Suprapubic skin (tissue), 4 donors: ENCODE results near the gene KAZN. TPM values are rescaled to one million over a fixed set of nuclear protein-coding genes. Genes with fewer than 3 reads are reported as not detected.

Experiments used
- DNase-seq, 2 donors: peaks; one replicate each; pipeline ENCODE4 v3.0.0-alpha.2; 2019; ENCODE audit warnings: low spot score in 2 of 2
- H3K27ac ChIP-seq: fragments of 200-600 bp; sonication (generic); one replicate; pipeline ENCODE4 v1.5.1; 2019
- H3K27me3 ChIP-seq: fragments of 200-600 bp; sonication (generic); one replicate; pipeline ENCODE4 v1.5.1; 2019
- H3K36me3 ChIP-seq: fragments of 200-600 bp; sonication (generic); one replicate; pipeline ENCODE4 v1.5.1; 2019
- H3K4me1 ChIP-seq: fragments of 200-600 bp; sonication (generic); one replicate; pipeline ENCODE4 v1.5.1; 2019
- H3K4me3 ChIP-seq: fragments of 200-600 bp; sonication (generic); one replicate; pipeline ENCODE4 v1.5.1; 2019; ENCODE audit warnings: mild to moderate bottlenecking
- H3K9me3 ChIP-seq: fragments of 200-600 bp; sonication (generic); one replicate; pipeline ENCODE4 v1.5.1; 2019
- EP300 ChIP-seq: sonication (generic); formaldehyde crosslinking; IDR thresholded peaks from one replicate; pipeline ENCODE4 v1.6.1; 2017; ENCODE audit warnings: antibody characterized with exemption
- POLR2A ChIP-seq, 2 donors: fragments of 450-650 bp; IDR thresholded peaks; one replicate each; pipeline ENCODE4 v1.6.1; 2017; ENCODE audit warnings: antibody characterized with exemption in 2 of 2, mild to moderate bottlenecking in 2 of 2, moderate library complexity in 2 of 2
- POLR2AphosphoS5 ChIP-seq, 3 donors: sonication (generic); formaldehyde crosslinking; IDR thresholded peaks; one replicate each; pipeline ENCODE4 v1.6.1; 2017; ENCODE audit warnings: antibody characterized with exemption in 3 of 3
- WGBS: methylation state at CpG from one replicate; pipeline ENCODE4 v1.1.5; 2018; 5-methylcytosine and 5-hydroxymethylcytosine counted together
- total RNA-seq, 4 donors: library from RNA; depleted of rRNA; stranded (reverse); fragments of >200 nt; gene quantifications; one replicate each; pipeline ENCODE4 v1.1.0, GENCODE V29; 2016
- TF ChIP-seq, protein P1 (sequence below), 2 donors: fragments of 200-600 bp in 1 of 2; fragments of 450-650 bp in 1 of 2; sonication (generic) in 1 of 2; IDR thresholded peaks; one replicate each; pipeline ENCODE4 v1.5.1; 2016 to 2019; ENCODE audit warnings: antibody characterized with exemption in 2 of 2, mild to moderate bottlenecking in 1 of 2, moderate library complexity in 1 of 2

KAZN gene
- total RNA-seq, 4 donors from 2014 or later = 29.2 to 37.5 (median 31.7) TPM

DNA sequence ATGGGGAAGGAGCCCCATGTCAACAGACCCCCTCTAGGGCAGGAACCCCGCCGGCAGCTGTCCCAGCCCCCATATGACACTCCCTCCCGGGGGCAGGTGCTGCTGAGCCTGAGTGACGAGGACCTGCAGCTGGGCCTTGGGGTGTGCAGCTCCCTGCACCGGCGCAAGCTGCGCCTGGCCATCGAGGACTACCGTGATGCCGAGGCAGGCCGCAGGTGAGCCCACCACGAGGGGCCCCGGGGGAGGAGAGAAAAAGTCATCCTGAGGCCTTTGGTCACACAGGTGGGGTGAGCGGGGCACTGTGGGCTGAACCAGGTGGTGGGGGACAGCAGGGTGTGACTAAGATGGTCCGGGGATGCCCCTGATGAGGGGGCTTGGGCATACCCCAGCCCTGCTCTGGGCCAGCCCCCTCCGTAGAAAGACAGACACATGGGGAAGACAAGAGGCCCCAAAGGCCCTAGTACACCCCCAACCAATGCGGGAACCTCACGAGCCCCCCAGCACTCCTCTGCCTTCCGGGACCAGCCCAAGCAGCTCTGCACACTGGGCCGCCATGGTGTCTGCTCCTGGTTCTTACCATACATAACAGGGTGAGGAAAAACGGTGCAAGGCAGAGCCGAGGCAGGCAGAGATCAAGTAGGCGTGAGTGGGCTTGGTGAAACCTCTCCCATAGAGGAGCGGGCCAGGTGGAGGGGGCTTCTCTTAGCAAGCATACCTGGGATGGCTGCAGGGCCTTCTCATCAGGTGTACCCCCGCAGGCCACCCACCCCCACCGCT, 496.4 kb downstream of the KAZN start:
- peaks cover 7% of the 10 kb centered on the region for H3K4me1 ChIP-seq
- no peak for DNase-seq
- no peaks in the 10 kb centered on the region for H3K9me3 ChIP-seq
- H3K36me3 ChIP-seq = no peaks in the 10 kb centered on the region
- no peaks in the 10 kb centered on the region for H3K27me3 ChIP-seq
- TF ChIP-seq EP300 (no peak), POLR2AphosphoS5 (IDR thresholded peaks at IDR 0.05) (no peak), POLR2A (IDR thresholded peaks at IDR 0.05) (no peak)
- TF ChIP-seq, protein P1, sequence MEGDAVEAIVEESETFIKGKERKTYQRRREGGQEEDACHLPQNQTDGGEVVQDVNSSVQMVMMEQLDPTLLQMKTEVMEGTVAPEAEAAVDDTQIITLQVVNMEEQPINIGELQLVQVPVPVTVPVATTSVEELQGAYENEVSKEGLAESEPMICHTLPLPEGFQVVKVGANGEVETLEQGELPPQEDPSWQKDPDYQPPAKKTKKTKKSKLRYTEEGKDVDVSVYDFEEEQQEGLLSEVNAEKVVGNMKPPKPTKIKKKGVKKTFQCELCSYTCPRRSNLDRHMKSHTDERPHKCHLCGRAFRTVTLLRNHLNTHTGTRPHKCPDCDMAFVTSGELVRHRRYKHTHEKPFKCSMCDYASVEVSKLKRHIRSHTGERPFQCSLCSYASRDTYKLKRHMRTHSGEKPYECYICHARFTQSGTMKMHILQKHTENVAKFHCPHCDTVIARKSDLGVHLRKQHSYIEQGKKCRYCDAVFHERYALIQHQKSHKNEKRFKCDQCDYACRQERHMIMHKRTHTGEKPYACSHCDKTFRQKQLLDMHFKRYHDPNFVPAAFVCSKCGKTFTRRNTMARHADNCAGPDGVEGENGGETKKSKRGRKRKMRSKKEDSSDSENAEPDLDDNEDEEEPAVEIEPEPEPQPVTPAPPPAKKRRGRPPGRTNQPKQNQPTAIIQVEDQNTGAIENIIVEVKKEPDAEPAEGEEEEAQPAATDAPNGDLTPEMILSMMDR (IDR thresholded peaks at IDR 0.05) = no peak
- H3K4me3 ChIP-seq = no peak overlapping the region
- no peak overlapping the region for H3K27ac ChIP-seq
- 90% methylated on average over 22 of the region's 26 CpGs for WGBS

- WGBS = 81% methylated on average over 6 of the region's 6 CpGs
- no peaks in the 10 kb centered on the region for H3K36me3 ChIP-seq
- no peak overlapping the region for H3K27ac ChIP-seq
- no peaks in the 10 kb centered on the region for H3K27me3 ChIP-seq
- no peak for DNase-seq
- no peak overlapping the region for H3K4me3 ChIP-seq
- peaks cover 3% of the 10 kb centered on the region for H3K4me1 ChIP-seq
- no peaks in the 10 kb centered on the region for H3K9me3 ChIP-seq
- TF ChIP-seq, protein P1 (IDR thresholded peaks at IDR 0.05) = no peak
- TF ChIP-seq EP300 = no peak
- TF ChIP-seq POLR2AphosphoS5 (IDR thresholded peaks at IDR 0.05) = no peak
- no peak for TF ChIP-seq POLR2A (IDR thresholded peaks at IDR 0.05)
Observed at GRCh38 chr1:15095496-15095875, 497.0 kb downstream of the KAZN start.

- H3K27ac ChIP-seq = no peak overlapping the region
- H3K9me3 ChIP-seq = no peaks in the 10 kb centered on the region
- H3K36me3 ChIP-seq = no peaks in the 10 kb centered on the region
- peaks cover 2% of the 10 kb centered on the region for H3K27me3 ChIP-seq
- H3K4me1 ChIP-seq = no peaks in the 10 kb centered on the region
- WGBS = 85% methylated on average over 5 of the region's 7 CpGs
- no peak overlapping the region for H3K4me3 ChIP-seq
- TF ChIP-seq EP300 = no peak
- no peak for TF ChIP-seq POLR2AphosphoS5 (IDR thresholded peaks at IDR 0.05)
- TF ChIP-seq, protein P1 (IDR thresholded peaks at IDR 0.05) = no peak
- no peak for TF ChIP-seq POLR2A (IDR thresholded peaks at IDR 0.05)
- no peak for DNase-seq
Observed at GRCh38 chr1:15096293-15096692, 497.8 kb downstream of the KAZN start.

DNA sequence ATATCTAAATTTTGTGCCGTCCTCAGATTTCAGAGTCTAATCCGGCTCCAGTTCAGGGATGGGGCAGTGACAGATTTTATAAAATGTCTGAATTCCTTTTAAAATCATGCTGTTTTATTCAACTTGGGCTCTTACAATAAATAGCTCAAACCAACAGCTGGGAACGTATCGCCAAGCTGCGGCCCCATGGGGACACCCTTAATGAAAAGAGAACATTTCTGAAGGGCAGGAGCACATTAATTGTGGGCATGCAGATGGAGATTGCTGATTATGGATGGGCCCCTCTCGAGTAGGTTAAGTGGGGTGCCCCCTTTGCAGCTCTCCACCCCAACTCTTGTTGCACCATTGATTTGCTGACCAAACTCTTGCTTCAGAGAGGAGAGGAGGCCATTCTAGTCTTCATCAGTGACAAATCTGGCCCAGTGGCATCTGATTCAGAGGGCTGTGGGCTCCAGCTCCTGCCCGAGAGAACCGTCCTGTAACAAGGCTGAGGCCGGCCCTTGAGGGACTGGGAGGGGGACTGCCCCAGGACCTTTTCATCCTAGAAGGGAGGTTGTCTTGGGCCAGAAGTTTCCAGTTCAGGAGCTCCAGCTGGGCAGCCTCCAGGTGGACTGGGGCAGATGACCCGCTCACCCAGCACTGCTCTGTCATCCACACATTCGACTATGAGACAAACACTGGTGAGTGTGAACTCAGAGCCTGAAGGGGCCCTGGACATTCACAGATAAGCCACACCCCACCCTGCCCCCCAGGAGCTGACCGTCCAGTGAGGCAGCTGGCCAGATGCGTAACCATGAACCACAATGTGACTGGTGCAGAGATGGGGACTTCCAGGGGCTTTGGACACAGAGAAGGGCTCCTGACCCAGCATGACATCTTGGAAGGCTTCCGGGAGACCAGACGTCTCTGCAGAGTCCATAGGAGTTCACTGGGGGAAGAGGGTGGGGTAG, 500.0 kb downstream of the KAZN start:
- no peak for DNase-seq
- Histone ChIP-seq H3K27me3 (peaks cover 7% of the 10 kb centered on the region), H3K36me3 (no peaks in the 10 kb centered on the region), H3K27ac (no peak overlapping the region), H3K4me3 (no peak overlapping the region), H3K9me3 (no peaks in the 10 kb centered on the region), H3K4me1 (no peaks in the 10 kb centered on the region)
- 89% methylated on average over 10 of the region's 15 CpGs for WGBS
- TF ChIP-seq POLR2AphosphoS5 (IDR thresholded peaks at IDR 0.05) = no peak
- TF ChIP-seq EP300 = no peak
- TF ChIP-seq, protein P1 (IDR thresholded peaks at IDR 0.05) = no peak
- no peak for TF ChIP-seq POLR2A (IDR thresholded peaks at IDR 0.05)
